Measurements from ENCODE around the gene SLC1A4. TPM values are rescaled to one million over a fixed set of nuclear protein-coding genes. Genes with fewer than 3 reads are reported as not detected.

SLC1A4 gene
- total RNA-seq, 1 donor: 24.1 TPM

DNA sequence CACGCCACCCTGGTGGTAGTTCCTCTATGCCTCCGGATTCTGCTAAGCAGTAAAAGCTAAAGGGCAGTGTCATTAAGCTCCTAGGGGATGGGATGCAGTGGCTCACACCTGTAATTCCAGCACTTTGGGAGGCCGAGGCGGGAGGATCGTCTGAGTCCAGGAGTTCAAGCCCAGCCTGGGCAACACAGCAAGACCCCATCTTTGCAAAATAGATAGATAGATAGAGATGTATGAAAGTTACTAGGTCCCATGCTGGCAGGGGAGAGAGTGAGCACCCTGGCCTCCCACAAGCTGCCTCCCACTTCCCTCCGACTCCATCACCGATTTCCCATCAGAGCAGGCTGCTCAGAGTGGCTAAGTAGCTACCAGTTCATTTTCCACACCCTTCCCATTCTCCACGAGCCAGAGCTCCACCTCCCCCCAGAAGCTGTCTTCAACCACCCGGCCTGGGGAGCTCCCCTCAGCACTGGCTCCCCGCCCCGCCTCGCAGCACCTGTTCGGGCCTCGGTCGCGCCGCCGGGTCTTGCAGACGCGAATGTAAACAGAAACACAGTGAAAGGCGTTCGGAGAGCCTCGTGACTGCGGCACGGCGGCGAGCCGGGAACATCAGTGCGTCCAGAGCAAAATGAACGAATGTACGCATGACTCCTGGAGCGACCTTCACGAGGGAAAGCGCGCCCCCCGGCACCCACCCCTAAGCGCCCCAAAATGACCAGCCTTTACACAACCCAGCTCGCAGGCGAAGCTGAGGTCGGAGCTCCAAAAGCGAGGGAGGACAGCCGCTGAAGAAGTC lies 66.4 kb downstream of the SLC1A4 start:
- TF ChIP-seq, protein P1, sequence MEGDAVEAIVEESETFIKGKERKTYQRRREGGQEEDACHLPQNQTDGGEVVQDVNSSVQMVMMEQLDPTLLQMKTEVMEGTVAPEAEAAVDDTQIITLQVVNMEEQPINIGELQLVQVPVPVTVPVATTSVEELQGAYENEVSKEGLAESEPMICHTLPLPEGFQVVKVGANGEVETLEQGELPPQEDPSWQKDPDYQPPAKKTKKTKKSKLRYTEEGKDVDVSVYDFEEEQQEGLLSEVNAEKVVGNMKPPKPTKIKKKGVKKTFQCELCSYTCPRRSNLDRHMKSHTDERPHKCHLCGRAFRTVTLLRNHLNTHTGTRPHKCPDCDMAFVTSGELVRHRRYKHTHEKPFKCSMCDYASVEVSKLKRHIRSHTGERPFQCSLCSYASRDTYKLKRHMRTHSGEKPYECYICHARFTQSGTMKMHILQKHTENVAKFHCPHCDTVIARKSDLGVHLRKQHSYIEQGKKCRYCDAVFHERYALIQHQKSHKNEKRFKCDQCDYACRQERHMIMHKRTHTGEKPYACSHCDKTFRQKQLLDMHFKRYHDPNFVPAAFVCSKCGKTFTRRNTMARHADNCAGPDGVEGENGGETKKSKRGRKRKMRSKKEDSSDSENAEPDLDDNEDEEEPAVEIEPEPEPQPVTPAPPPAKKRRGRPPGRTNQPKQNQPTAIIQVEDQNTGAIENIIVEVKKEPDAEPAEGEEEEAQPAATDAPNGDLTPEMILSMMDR (IDR thresholded peaks at IDR 0.05; ENCODE audit: insufficient read depth, low read length): no peak
- DNase-seq (ENCODE audit: low read depth): no peak
- H3K4me3 ChIP-seq (ENCODE audit: low read depth, low read length): peak overlapping the region; percentile 82

- peak within 1 kb of the TSS; percentile 82 for H3K4me3 ChIP-seq (ENCODE audit: low read depth, low read length)
- TF ChIP-seq, protein P1 (IDR thresholded peaks at IDR 0.05; ENCODE audit: insufficient read depth, low read length): no peak
- DNase-seq (ENCODE audit: low read depth): peak; percentile 95
Observed at GRCh38 chr2:65056215-65057053, 67.2 kb downstream of the SLC1A4 start, which contains the start of gene CEP68. CEP68 (plus strand) TSS chr2:65056416; CDS start chr2:65069445, 13,029 bp downstream.

DNA sequence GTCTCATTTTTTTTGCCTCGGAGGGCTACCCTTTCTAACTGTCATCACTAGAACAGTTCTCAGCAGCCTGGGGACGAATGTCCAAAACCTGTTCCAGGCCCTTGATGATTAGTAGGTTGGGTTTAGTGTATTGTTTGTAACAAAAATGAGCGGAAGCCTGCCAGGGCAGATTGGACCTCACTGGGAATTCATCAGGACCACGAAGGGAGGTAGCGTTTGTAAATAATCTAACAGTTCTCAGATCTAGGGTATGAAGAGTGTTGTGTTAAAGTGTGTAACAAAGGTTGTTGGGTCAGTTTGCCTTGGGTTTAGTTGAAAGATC lies 67.8 kb downstream of the SLC1A4 start:
- TF ChIP-seq, protein P1 (IDR thresholded peaks at IDR 0.05; ENCODE audit: insufficient read depth, low read length): no peak
- peak overlapping the region; percentile 82 for H3K4me3 ChIP-seq (ENCODE audit: low read depth, low read length)
- DNase-seq (ENCODE audit: low read depth): no peak

- TF ChIP-seq, protein P1 (IDR thresholded peaks at IDR 0.05; ENCODE audit: insufficient read depth, low read length): no peak
- H3K4me3 ChIP-seq (ENCODE audit: low read depth, low read length): peak overlapping the region; percentile 82
- DNase-seq (ENCODE audit: low read depth): peak; percentile 48
Observed at GRCh38 chr2:65057391-65058052, 68.3 kb downstream of the SLC1A4 start.

GRCh38 chr2:65059071-65059470 lies 69.9 kb downstream of the SLC1A4 start:
- TF ChIP-seq, protein P1 (IDR thresholded peaks at IDR 0.05; ENCODE audit: insufficient read depth, low read length): no peak
- no peak overlapping the region for H3K4me3 ChIP-seq (ENCODE audit: low read depth, low read length)
- no peak for DNase-seq (ENCODE audit: low read depth)

DNA sequence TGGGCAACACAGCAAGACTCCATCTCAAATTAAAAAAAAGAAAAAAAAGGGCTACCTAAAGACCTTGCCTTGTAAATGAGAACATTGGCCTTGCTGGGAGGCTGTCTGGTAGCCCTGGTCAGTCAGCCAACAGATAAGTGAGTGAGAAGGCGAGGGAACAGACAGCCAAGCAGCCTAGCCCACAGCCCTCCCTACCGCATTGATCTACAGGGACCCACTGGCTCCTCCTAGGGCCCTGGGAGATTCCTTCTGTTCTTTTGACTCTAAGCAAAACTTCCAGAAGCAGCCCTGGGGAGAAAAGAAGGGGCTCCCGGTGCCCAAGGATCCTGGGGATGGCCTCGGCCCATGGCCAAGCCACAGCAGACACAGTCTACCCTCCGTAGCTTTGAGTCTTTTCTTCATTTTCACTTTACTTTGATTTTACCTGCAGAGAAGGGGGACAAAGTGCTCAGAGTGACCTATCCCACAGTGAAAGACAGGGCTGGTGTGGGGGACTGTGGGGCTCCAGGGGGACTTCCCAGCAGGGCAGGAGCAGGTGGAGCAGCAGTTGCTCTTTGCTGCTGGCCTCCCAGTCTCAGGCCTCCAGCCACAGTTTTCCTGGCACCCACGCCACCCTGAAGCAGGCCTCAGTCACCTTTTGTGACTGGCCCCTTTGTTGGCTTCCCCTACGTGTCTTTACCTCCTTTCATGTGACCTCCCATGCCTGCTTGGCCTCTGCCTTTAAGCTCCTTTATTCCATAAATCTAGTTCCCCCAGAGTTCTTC lies 72.1 kb downstream of the SLC1A4 start:
- no peak for DNase-seq (ENCODE audit: low read depth)
- H3K4me3 ChIP-seq (ENCODE audit: low read depth, low read length): no peak overlapping the region
- TF ChIP-seq, protein P1 (IDR thresholded peaks at IDR 0.05; ENCODE audit: insufficient read depth, low read length): no peak

Measured in fibroblast of the aortic adventitia (primary cell).